Stimulated activated CD8-positive, alpha-beta memory T cell treated with anti-CD3 and anti-CD28 coated beads, Interleukin-12 subunit alpha, Interleukin-12 subunit beta, amount 100 ng/mL, for 4 hours (primary cell): ENCODE data around the gene PAIP2.
"Not testable (repeated sequence)": the region's sequence is repeated elsewhere in the genome, so short reads cannot be mapped to it uniquely, and the experiment has no call there.

ENCODE experiments used
- DNase-seq: peaks from one replicate; pipeline ENCODE4 v3.0.0-alpha.2; 2020; ENCODE audit warnings: low read depth

Gene PAIP2

DNA sequence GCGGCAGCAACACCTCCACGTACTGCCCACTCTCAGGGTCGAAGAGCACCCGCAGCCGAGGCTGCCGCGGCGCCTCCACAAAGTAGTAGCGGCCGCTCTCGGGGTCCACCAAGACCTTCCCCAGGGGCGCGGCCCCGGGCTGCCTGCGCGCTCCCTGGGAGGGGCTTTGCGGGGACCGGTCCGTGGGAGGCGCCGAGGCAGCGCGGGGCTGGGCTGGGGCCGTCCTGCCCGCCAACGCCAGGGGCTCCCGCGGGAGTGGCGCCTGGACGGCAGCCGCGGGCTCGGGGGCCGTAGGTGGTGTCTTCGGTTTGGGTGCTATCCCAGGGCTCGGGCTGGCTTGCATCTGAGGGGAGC lies 50.6 kb downstream of the PAIP2 start:
- no peak for DNase-seq

- peak; percentile 62 for DNase-seq
Observed at GRCh38 chr5:139392678-139393496, 51.2 kb downstream of the PAIP2 start.

- DNase-seq, result no peak
Observed at GRCh38 chr5:139393497-139394122, 52.0 kb downstream of the PAIP2 start.

DNA sequence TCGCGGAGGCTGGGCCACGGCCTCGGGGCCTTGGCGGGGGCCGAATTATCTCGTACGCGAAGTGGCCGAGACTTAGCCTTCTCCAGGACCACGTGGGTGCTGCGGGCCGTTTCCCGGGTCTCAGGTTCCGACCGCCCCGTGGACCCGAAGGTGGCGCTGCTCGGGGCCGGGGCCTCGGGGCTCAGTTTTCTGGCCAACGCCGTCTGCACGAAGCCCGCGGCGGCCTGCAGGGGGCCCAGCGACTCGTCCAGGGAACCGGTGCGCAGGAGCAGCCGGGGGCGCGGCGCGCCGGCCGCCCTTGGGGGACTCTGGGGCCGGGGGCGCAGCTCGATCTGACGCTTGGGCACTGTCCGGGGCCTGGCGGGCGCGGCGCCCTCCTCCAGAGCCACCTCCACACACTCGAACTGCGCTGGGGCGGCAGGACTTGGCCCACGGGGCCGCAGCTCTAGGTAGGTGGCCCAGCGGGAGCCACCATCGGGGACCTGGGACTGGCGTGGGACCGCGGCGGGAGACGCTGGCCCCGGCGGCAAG lies 52.5 kb downstream of the PAIP2 start:
- peak; percentile 39 for DNase-seq

- no peak for DNase-seq
Observed at GRCh38 chr5:139394654-139395566, 53.3 kb downstream of the PAIP2 start, which contains the start of gene PROB1. Gene PROB1 (minus strand): TSS chr5:139395104. CDS start chr5:139395081, 23 bp downstream.

DNA sequence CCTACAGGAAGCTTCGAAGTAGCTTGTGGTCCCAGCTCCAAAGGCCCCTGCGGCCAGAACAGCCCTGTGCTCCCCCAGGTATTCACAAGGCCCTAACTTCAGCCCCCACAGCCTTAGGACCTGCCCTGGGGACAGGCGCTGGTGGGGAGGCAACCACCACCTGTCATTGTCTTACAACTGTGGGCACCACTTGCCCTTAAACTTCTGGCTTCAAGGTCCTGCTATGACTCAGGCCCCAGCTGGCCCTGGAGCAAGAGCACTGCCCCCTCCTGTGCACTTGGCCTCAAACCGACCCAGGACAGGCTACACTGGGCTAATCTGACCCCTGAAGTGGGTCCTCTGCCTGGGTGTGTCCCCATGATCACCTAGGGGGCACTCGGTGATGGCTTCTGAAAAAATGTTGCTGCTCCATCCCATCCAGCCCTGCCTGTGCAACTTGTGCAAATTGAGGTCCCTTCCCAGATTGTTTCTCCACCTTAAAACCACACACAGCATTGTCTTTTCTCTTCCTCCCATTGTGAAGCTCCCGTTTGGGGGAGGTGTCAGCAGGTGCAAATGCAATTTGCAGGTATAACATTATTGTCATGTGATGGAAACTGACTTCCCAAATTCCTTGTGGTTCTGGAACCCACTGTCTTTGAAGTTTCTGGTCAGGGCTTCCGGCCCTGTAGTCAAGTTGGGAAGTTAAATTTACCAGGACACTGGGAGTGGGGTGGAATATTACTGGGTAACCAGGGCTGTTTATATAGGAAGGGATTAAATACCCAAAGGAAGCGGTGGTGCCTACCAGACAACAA lies 54.4 kb downstream of the PAIP2 start:
- no peak for DNase-seq

GRCh38 chr5:139396691-139397090 lies 55.0 kb downstream of the PAIP2 start:
- DNase-seq, result no peak

DNA sequence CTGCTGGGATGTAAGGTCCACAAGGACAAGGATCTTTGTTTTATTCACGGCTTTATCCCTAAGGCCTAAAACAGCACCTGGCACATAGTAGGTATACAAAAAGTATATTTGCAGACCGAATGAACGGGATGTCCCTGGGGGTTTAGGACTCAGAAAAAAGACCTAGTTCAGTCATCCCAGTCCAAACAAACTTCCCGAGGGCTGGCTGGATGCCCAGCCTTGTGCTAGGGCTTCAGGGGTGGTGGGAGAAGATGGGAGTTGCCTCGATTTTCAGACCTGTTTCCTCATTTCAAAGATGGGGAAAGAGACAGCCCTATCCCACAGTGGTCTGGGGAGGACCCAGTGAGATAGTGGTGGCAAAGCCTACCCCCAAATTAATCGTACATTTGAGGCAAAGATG lies 56.3 kb downstream of the PAIP2 start:
- no peak for DNase-seq

DNA sequence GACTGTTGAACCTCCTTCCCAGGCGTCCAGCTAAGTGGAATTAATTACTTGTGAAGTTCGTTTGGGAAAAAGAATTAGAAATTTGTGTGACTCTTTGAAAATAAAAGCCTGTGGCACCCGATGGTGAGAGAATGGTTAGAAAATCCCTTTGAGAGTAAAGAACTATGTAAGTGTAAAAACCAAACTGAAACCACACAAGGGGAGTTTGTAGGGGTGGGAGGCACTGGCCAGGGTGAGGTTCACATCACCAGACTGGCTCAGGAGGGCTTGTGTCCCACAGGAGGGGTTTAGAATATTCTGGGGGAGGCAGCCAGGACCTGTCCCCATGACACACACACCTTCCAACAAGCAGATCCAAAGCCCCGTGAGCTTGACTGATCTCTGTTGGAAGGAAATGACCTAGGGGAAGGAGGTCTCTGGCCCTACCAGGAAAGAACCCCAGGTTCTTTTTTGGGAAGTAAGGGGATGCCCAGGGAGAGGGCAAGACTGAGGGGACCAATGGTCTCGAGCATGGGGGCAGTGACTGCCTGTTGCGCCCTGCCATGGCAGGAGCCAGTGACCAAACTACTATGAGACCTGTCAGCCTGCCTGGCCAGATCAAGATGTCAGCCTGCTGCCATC lies 58.0 kb downstream of the PAIP2 start:
- DNase-seq, result no peak

GRCh38 chr5:139401546-139401945 lies 59.9 kb downstream of the PAIP2 start:
- no peak for DNase-seq

DNA sequence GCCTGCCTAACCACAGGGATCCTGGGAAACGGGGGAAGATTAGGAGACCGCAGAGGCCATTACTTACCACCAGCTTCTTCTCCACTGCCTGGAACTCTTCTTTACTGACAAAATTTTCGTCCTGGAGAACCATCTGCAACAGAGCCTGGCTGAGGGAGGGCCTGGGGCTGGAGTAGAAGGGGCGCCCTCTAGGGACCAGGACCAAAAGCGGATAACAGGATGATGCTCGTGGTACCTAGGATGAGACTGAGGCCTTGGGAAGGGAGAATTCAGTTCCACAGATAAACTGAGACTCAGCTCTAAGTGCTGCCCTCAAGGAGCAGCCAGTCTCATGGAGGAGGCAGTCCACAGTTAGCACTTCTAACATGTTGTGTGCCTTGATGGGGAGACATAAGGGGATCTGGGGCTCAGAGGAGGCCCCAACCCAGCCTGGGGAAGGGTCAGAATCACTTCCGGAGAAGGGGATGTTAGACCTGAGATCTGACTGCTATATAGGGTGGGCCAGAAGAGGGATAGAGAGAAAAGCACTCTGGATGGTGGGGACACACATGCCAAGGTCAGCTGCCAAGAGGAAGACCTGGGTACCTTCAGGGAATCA lies 61.0 kb downstream of the PAIP2 start:
- DNase-seq, result no peak

GRCh38 chr5:139403418-139403786 lies 61.7 kb downstream of the PAIP2 start:
- no peak for DNase-seq

DNA sequence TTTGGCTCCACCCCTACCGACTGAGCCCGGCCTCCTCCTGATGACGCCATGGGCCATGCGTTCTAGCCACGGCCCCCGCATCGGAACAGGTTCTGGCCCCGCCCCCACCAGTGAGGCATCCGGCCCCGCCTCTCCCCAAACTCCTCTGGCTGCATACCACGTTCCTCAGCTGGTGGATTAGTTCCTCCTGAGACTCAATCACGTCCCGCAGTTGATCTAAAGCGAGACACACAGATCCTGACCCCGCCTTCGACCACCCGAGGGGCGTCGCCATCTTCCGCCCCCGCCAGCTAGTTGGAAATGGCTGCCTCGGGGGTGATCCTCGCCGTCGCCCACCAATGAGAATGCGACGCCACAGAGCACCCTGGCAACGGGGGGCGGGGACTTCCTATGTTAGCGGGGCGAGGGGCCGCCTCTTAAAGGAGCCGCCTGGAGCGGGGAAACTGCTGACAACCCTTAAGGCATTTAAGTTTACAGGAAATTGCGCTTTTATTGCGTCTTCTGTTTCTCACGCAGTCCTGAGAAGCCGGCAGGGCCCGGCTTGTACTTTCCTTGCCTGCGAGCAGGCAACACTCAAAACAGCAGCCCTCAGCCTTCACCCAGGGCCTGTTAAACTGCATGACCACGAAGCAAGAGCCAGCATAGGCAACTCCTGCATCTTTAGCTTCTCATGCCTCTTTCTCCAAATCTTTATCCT lies 62.3 kb downstream of the PAIP2 start, which contains the start of gene SPATA24:
Gene SPATA24 (minus strand): TSS at position 303 of the 697 bp plus-strand sequence. CDS start 29 bp downstream, at position 274.
- DNase-seq, result peak; percentile 96

DNA sequence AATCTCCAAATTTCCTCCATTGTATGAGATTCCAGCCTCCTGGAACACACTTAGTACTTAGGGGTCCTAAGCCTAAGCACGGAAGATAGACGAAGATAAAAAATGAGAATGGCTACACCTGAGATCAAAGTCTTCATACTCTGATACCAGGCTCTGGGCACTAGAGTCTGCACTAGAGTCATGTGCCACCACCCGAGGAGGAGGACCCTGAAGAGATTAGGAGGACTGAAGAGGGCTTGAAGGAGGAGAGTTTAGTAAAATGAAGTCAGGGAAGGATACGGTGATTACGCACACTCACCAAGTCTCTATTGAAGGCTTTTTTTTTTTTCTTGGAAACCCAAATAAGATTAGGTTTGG lies 62.8 kb downstream of the PAIP2 start:
- DNase-seq, result no peak

GRCh38 chr5:139406963-139407362 lies 65.3 kb downstream of the PAIP2 start:
- DNase-seq, result no peak

GRCh38 chr5:139407517-139407916 lies 65.9 kb downstream of the PAIP2 start:
- no peak for DNase-seq

DNA sequence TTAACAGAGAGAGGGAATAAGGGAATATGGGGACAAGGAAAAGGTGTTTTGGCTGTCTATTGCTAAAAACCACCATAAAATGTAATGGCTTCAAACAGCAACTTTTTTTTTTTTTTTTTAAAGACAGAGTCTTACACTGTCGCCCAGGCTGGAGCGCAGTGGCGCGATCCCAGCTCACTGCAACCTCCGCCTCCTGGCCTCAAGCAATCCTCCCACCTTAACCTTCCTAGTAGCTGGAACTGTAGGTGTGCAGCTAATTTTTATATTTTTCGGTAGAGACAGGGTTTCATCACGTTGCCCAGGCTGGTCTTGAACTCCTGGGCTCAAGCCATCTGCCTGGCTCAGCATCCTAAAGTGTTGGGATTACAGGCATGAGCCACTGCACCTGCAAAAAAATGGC lies 66.5 kb downstream of the PAIP2 start:
- no peak for DNase-seq

DNA sequence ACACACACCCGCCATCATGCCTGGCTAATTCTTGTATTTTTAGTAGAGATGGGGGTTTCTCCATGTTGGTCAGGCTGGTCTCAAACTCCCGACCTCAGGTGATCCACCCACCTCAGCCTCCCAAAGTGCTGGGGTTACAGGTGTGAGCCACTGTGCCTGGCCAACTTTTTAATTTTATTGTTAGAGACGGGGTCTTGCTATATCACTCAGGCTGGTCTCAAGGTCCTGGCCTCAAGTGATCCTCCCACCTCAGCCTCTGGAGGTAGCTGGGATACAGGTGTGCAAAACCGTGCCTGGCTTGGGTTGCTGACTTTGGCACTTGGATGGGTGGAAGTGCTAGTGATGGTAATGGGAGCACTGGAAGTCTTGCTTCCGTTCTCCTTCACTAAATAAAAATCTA lies 67.5 kb downstream of the PAIP2 start:
- DNase-seq, result not testable (repeated sequence)

- no peak for DNase-seq
Observed at GRCh38 chr5:139410121-139410992, 68.7 kb downstream of the PAIP2 start.
